GM12878 (cell line): Measurements from ENCODE around the gene BRCA1. TPM values are rescaled to one million over a fixed set of nuclear protein-coding genes. Genes with fewer than 3 reads are reported as not detected.

Experiments
- ATAC-seq: fragments of 200-7000 bp; cut with Tn5 transposase; 3 replicates; pipeline ENCODE4 v1.9.1; 2020; ENCODE audit warnings: mild to moderate bottlenecking, moderate library complexity
- BruUV-seq: library from RNA; stranded (reverse); fragments of 400-500 nt; replicated peaks from 2 replicates; lab custom pipeline; 2021; lab: Mats Ljungman, UMichigan
- CTCF ChIA-PET: fragments of 300-600 bp; sonication (Branson Sonifier 250); formaldehyde crosslinking; extraction: SDS; loops from one replicate; lab custom pipeline; 2021; ENCODE audit warnings: inconsistent platforms; lab: Yijun Ruan, JAX
- POLR2A ChIA-PET: fragments of 350-600 bp; formaldehyde crosslinking; extraction: SDS; loops from one replicate; lab custom pipeline; 2021; ENCODE audit warnings: inconsistent platforms; lab: Charles Lee
- RAD21 ChIA-PET: fragments of 300-600 bp; sonication (Branson Sonifier 250); formaldehyde crosslinking; loops from one replicate; lab custom pipeline; 2023; ENCODE audit warnings: antibody characterized with exemption; ENCODE audit not compliant: unreplicated experiment; lab: Charles Lee
- SMC1A ChIA-PET: fragments of 300-600 bp; sonication (Branson Sonifier 250); formaldehyde crosslinking; loops from one replicate; lab custom pipeline; 2023; ENCODE audit not compliant: unreplicated experiment, uncharacterized antibody; lab: Charles Lee
- DNase-seq: peaks from one replicate; pipeline ENCODE4 v3.0.0-alpha.2; 2011; ENCODE audit warnings: low read depth, low spot score
- FAIRE-seq: peaks from 3 replicates; lab custom pipeline; 2011; peaks lifted over from hg19 to GRCh38; lab: Jason Lieb, UNC
- H2AFZ ChIP-seq: 2 replicates; pipeline ENCODE4 v1.6.0; 2011; ENCODE audit warnings: low read depth, low read length, control low read depth; ENCODE audit not compliant: control insufficient read depth
- H3K27ac ChIP-seq: 2 replicates; pipeline ENCODE4 v1.5.1; 2011; ENCODE audit warnings: control low read depth; ENCODE audit not compliant: control insufficient read depth, insufficient read depth
- H3K27me3 ChIP-seq, 2 experiments: replicated peaks in 1 of 2; 2 replicates each; pipeline versions ENCODE4 v1.6.0 to v1.6.1; 2011; ENCODE audit warnings: low read length in 1 of 2; ENCODE audit not compliant: control insufficient read depth in 2 of 2, insufficient read depth in 2 of 2
- H3K36me3 ChIP-seq, 2 experiments: 2 replicates each; pipeline ENCODE4 v1.5.1; 2011; ENCODE audit warnings: low read length in 1 of 2; ENCODE audit not compliant: control insufficient read depth in 2 of 2, insufficient read depth in 2 of 2
- H3K4me1 ChIP-seq: 2 replicates; pipeline ENCODE4 v1.6.1; 2011; ENCODE audit warnings: mild to moderate bottlenecking, low read length, moderate library complexity, mixed read lengths; ENCODE audit not compliant: control insufficient read depth, insufficient read depth
- H3K4me2 ChIP-seq: 2 replicates; pipeline ENCODE4 v1.6.0; 2011; ENCODE audit warnings: control low read depth; ENCODE audit not compliant: control insufficient read depth, insufficient read depth
- H3K4me3 ChIP-seq: fragments of 200-600 bp; sonication (generic); 2 replicates; pipeline ENCODE4 v1.5.1; 2016
- H3K79me2 ChIP-seq: 2 replicates; pipeline ENCODE4 v1.6.0; 2011; ENCODE audit warnings: low read length; ENCODE audit not compliant: control insufficient read depth, insufficient read depth
- H3K9ac ChIP-seq: 2 replicates; pipeline ENCODE4 v1.8.0; 2011; ENCODE audit warnings: low read length, control low read depth, mixed read lengths; ENCODE audit not compliant: control insufficient read depth, insufficient read depth
- H3K9me3 ChIP-seq: replicated peaks from 3 replicates; pipeline ENCODE4 v1.5.1; 2011; ENCODE audit warnings: mild to moderate bottlenecking, low read length; ENCODE audit not compliant: control insufficient read depth, insufficient read depth
- H4K20me1 ChIP-seq: 2 replicates; pipeline ENCODE4 v1.6.0; 2011; ENCODE audit not compliant: control insufficient read depth, insufficient read depth
- NBN ChIP-seq: fragments of 450-650 bp; IDR thresholded peaks from 2 replicates; pipeline ENCODE4 v1.6.1; 2016
- WGBS: methylation state at CpG from one replicate; pipeline ENCODE4 v1.1.6; 2016; ENCODE audit warnings: low lambda C conversion rate; ENCODE audit not compliant: insufficient replicate concordance, insufficient coverage; ENCODE audit errors: missing lambda C conversion rate; 5-methylcytosine and 5-hydroxymethylcytosine counted together
- in situ Hi-C: fragments of 300-500 bp; cut with MboI; formaldehyde crosslinking; loops from 9 replicates; pipeline ENCODE4 v1.14.3; 2018; ENCODE audit warnings: mixed read lengths
- intact Hi-C: fragments of 100-400 bp; cut with micrococcal nuclease; formaldehyde crosslinking; loops from one replicate; pipeline ENCODE4 v1.14.2; 2022; ENCODE audit not compliant: unreplicated experiment
- polyA plus RNA-seq, 11 experiments: library from polyadenylated mRNA; depleted of rRNA in 4 of 11; unstranded in 6 of 11; stranded (reverse) in 5 of 11; fragments of >200 nt; fragmentation: Nextera tagmentation in 4 of 11; fragmentation: Illumina TruSeq in 1 of 11; extraction: Ambion mirVana in 4 of 11; extraction: Trizol in 1 of 11; gene quantifications; 1 replicate in 1 of 11; 2 replicates in 10 of 11; pipeline versions ENCODE4 v1.2.1 to v1.2.3, GENCODE V29; 2011 to 2016; ENCODE audit warnings: inconsistent platforms in 2 of 11, missing spikeins in 2 of 11, low read depth in 1 of 11
- total RNA-seq, 4 experiments: library from RNA; depleted of rRNA in 3 of 4; stranded (reverse); fragments of >200 nt in 3 of 4; fragmentation: Illumina TruSeq in 1 of 4; extraction: Trizol in 1 of 4; gene quantifications; 2 replicates each; pipeline versions ENCODE4 v1.2.1 to v1.2.3, GENCODE V29; 2013 to 2021
- TF ChIP-seq, protein P1 (sequence below): IDR thresholded peaks from 2 replicates; pipeline ENCODE4 v1.6.1; 2012; ENCODE audit warnings: low read depth, low read length, improper control_type of control experiment
- TF ChIP-seq, protein P2 (sequence below): fragments of 450-650 bp; formaldehyde crosslinking; IDR thresholded peaks from 2 replicates; pipeline ENCODE4 v1.5.0; 2022; ENCODE audit warnings: mild to moderate bottlenecking, missing genetic modification characterization

BRCA1 gene
- total and polyA plus RNA-seq, 10 of the 15 experiments (the other 5 are each of a cell fraction or from before 2014, with no cell fraction given) = 16.8 to 71.2 (median 44.2) TPM

DNA sequence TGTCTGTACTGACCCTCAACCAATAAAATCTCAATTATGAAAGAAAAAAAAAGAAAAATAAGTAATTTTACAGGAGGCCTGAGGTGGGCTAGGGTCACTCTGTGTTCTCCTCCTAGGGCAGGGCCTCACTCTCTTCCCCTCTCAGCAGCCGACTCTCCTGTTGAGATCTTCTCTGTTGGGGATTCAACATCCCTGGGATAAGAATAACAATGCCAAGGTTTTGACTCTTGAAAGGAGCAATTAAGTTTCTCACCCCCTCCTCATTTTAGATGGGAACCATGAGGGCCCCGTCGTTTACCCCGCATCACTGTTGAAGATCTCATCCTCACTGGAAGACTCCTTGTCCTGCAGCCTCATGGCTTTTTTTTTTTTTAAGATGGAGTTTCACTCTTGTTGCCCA lies 21.5 kb upstream of the BRCA1 start:
- intact Hi-C loops (no loop called here), in situ Hi-C loops (no loop called here)
- Histone ChIP-seq H4K20me1 (no peaks in the 10 kb centered on the region), H3K4me2 (no peak overlapping the region), H3K4me3 (no peak overlapping the region), H3K79me2 (no peaks in the 10 kb centered on the region), H3K36me3 (no peaks in the 10 kb centered on the region; a peak in 1 of 4 replicates), H3K9me3 (no peaks in the 10 kb centered on the region), H2AFZ (no peak overlapping the region), H3K27ac (no peak overlapping the region), H3K9ac (no peak overlapping the region), H3K4me1 (no peaks in the 10 kb centered on the region), H3K27me3 (no peaks in the 10 kb centered on the region)
- BruUV-seq = no TSS peak
- TF ChIP-seq, protein P1, sequence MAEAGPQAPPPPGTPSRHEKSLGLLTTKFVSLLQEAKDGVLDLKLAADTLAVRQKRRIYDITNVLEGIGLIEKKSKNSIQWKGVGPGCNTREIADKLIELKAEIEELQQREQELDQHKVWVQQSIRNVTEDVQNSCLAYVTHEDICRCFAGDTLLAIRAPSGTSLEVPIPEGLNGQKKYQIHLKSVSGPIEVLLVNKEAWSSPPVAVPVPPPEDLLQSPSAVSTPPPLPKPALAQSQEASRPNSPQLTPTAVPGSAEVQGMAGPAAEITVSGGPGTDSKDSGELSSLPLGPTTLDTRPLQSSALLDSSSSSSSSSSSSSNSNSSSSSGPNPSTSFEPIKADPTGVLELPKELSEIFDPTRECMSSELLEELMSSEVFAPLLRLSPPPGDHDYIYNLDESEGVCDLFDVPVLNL = no peak
- TF ChIP-seq NBN = no peak
- TF ChIP-seq, protein P2, sequence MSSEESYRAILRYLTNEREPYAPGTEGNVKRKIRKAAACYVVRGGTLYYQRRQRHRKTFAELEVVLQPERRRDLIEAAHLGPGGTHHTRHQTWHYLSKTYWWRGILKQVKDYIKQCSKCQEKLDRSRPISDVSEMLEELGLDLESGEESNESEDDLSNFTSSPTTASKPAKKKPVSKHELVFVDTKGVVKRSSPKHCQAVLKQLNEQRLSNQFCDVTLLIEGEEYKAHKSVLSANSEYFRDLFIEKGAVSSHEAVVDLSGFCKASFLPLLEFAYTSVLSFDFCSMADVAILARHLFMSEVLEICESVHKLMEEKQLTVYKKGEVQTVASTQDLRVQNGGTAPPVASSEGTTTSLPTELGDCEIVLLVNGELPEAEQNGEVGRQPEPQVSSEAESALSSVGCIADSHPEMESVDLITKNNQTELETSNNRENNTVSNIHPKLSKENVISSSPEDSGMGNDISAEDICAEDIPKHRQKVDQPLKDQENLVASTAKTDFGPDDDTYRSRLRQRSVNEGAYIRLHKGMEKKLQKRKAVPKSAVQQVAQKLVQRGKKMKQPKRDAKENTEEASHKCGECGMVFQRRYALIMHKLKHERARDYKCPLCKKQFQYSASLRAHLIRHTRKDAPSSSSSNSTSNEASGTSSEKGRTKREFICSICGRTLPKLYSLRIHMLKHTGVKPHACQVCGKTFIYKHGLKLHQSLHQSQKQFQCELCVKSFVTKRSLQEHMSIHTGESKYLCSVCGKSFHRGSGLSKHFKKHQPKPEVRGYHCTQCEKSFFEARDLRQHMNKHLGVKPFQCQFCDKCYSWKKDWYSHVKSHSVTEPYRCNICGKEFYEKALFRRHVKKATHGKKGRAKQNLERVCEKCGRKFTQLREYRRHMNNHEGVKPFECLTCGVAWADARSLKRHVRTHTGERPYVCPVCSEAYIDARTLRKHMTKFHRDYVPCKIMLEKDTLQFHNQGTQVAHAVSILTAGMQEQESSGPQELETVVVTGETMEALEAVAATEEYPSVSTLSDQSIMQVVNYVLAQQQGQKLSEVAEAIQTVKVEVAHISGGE (CRISPR knock-in tag) = no peak
- no peak for ATAC-seq
- ChIA-PET CTCF (no interaction called here), SMC1A (no interaction called here), RAD21 (no interaction called here), POLR2A (no interaction called here)
- 97% methylated on average over 4 of the region's 4 CpGs for WGBS
- DNase-seq = no peak
- FAIRE-seq = no peak
